ENCODE measurements around the gene AHNAK.
"Not testable (repeated sequence)": the region's sequence is repeated elsewhere in the genome, so short reads cannot be mapped to it uniquely, and the experiment has no call there.

Gene AHNAK

DNA sequence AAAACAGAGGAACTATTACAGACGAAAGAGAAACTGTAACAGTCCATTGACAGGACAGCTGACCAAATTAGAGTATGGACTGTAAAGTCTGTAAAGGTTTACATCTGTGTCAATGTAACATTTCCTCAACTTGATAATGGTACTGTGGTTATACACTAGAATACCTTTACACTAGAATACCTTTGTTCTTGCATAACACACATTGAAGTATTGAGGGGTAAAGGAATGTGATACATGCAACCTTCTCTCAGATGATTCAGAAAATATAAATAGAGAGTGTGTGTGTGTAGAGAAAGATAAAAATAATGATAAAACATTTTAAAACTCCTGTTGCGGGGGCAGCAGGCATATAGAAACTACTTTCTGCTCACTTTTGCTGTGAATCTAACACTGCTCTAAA lies 32.6 kb upstream of the AHNAK start:
- Histone ChIP-seq H3K27ac (ENCODE audit: low read length) (no peak overlapping the region), H3K36me3 (ENCODE audit: control insufficient read depth, low read depth, low read length) (peaks cover 35% of the 10 kb centered on the region), H3K27me3 (ENCODE audit: control insufficient read depth, insufficient read depth, low read length) (no peaks in the 10 kb centered on the region), H3K4me3 (ENCODE audit: low read length) (no peak overlapping the region), H3K9ac (ENCODE audit: low read length) (no peak overlapping the region), H3K4me1 (ENCODE audit: control insufficient read depth, low read depth, low read length) (peaks cover 7% of the 10 kb centered on the region), H3K9me3 (ENCODE audit: control insufficient read depth, low read depth, low read length) (no peaks in the 10 kb centered on the region)

DNA sequence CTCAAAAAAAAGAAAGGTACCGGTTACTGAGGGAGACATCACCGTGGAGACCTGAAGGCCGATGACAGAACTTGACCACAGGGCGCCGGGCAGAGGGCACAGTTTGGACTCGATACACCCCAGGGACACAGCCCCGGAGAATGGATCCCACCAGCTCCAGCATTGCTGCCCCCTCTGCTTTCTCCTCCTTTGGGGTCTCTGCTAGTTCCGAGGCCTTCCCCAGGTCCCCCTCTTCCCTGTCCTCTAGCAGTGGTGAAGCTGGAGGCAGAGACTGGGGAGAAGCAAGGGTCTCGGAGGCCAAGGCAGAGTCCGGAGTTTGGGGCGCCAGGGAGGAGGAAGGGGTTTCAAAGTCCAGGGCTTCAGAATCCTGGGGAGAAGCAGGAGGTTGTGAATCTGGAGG lies 31.9 kb upstream of the AHNAK start:
- no peaks in the 10 kb centered on the region for H3K27me3 ChIP-seq (ENCODE audit: control insufficient read depth, insufficient read depth, low read length)
- peaks cover 31% of the 10 kb centered on the region for H3K36me3 ChIP-seq (ENCODE audit: control insufficient read depth, low read depth, low read length)
- no peaks in the 10 kb centered on the region for H3K9me3 ChIP-seq (ENCODE audit: control insufficient read depth, low read depth, low read length)
- H3K9ac ChIP-seq (ENCODE audit: low read length): no peak overlapping the region
- H3K27ac ChIP-seq (ENCODE audit: low read length): no peak overlapping the region
- H3K4me3 ChIP-seq (ENCODE audit: low read length): no peak overlapping the region
- peaks cover 7% of the 10 kb centered on the region for H3K4me1 ChIP-seq (ENCODE audit: control insufficient read depth, low read depth, low read length)

DNA sequence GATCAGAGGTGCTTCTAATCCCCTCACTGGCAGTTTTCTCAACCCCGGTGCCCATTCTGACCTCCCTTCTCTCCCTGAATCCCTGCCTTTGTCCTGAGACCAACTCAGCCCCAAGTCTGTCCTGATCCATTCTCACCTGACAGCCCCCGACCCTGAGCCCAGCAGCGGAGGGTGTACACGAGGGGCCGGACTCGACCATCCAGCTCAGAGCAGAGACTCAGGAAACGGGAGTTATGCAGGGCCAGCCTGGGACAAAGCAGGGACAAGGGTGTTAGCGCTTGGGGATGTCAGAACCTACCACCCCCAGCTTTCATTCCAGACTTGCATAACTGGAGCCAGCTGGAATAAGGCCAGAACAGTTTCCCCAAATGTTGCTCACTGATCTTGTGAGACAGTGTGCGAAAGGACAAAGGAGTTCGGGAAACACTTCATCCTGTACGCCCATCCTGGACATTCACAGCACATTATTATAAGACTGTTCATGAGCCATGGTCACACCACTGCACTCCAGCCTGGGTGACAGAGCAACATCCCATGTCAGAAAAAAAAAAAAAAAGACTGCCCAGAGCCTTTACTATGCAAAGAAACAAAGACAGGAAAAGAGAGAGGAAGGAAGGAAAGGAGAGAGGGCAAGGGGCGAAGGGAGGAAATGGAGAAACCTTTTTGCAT lies 30.6 kb upstream of the AHNAK start:
- H3K4me3 ChIP-seq (ENCODE audit: low read length): no peak overlapping the region
- peaks cover 7% of the 10 kb centered on the region for H3K4me1 ChIP-seq (ENCODE audit: control insufficient read depth, low read depth, low read length)
- H3K36me3 ChIP-seq (ENCODE audit: control insufficient read depth, low read depth, low read length): peaks cover 37% of the 10 kb centered on the region
- no peak overlapping the region for H3K9ac ChIP-seq (ENCODE audit: low read length)
- H3K27me3 ChIP-seq (ENCODE audit: control insufficient read depth, insufficient read depth, low read length): no peaks in the 10 kb centered on the region
- H3K9me3 ChIP-seq (ENCODE audit: control insufficient read depth, low read depth, low read length): no peaks in the 10 kb centered on the region
- no peak overlapping the region for H3K27ac ChIP-seq (ENCODE audit: low read length)

DNA sequence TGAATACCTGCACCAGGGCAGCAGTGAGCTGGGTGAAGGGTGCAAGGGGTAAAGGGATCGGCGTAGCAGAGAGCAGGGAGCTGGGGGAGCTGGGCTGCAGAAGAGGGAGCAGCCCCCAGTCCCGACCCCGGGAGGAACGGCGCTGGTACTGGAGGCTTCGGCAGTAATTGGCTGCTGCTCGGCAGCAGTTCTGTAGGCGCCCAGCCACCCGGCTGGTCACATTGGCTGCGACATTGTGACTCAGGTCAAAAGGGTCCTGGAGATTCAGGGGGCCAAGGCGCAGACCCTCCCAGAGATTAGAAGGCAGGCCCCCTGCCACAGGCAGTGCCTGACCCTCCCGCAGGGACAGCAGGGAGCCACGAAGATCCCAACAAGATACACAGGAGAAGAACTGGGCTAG lies 29.2 kb upstream of the AHNAK start:
- peaks cover 47% of the 10 kb centered on the region for H3K36me3 ChIP-seq (ENCODE audit: control insufficient read depth, low read depth, low read length)
- H3K9ac ChIP-seq (ENCODE audit: low read length): no peak overlapping the region

DNA sequence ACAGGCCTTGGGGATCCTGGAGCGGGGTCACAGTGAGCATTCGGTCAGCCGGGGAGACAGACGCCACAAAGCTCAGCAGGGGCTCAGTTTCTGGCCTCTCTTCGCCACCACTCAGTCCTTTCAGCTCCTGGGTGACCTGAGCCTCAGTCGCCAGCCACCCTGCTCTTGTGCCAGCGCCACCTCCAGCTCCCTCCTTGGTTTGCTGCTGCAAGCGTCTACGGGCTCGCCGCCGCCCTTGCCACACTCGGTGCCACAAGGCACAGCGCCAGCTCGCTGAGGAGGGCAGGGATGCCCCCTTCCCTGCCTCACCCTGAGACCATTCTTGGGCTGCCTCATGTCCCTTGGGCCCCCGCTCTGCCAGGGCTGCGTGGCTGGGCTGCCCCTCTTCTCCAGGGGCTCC lies 28.6 kb upstream of the AHNAK start:
- Histone ChIP-seq H3K27ac (ENCODE audit: low read length) (no peak overlapping the region), H3K9ac (ENCODE audit: low read length) (peak overlapping the region; percentile 76)

More for the DNA sequence above, 29.2 kb upstream of the AHNAK start:
- H3K27ac ChIP-seq (ENCODE audit: low read length): no peak overlapping the region
- no peaks in the 10 kb centered on the region for H3K9me3 ChIP-seq (ENCODE audit: control insufficient read depth, low read depth, low read length)
- no peak overlapping the region for H3K4me3 ChIP-seq (ENCODE audit: low read length)
- peaks cover 7% of the 10 kb centered on the region for H3K4me1 ChIP-seq (ENCODE audit: control insufficient read depth, low read depth, low read length)
- no peaks in the 10 kb centered on the region for H3K27me3 ChIP-seq (ENCODE audit: control insufficient read depth, insufficient read depth, low read length)

DNA sequence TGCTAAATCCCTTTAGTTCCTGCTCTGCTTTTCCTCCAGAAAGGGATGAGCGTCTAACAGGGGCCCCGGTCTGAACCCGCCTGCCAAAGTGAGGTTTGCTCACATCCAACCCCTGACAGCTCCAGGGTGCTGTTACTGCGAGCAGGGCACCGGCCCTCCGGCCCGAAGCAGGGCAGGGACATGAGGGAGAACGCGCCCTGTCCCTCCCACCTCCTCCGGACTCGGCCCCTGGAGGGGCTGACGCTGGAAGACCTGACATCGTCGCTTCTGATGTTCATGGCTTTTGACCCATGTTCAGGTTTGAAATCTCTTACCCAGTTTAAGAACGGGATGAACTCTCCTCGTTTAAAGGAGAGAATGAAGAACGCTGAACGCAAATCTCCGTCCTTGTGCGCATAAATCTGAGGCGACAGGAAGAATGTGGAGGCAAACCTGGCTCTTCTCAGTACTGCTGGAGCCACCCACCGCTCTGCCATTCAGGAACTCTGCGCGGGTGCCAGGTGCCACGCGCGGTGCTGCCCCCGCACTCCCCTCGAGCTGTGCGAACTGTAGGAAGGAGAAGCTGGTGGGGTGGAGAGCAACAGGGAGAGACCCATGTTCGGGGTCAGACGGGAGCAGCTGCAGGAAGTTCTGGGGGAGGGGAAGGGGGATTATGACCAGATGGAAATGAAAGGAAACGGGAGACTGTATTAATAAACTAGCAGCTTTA lies 27.9 kb upstream of the AHNAK start:
- no peaks in the 10 kb centered on the region for H3K9me3 ChIP-seq (ENCODE audit: control insufficient read depth, low read depth, low read length)
- H3K9ac ChIP-seq (ENCODE audit: low read length): peak overlapping the region; percentile 76
- peak overlapping the region; percentile 44 for H3K27ac ChIP-seq (ENCODE audit: low read length)
- H3K36me3 ChIP-seq (ENCODE audit: control insufficient read depth, low read depth, low read length): peaks cover 59% of the 10 kb centered on the region
- peak overlapping the region; percentile 93 for H3K4me3 ChIP-seq (ENCODE audit: low read length)
- H3K27me3 ChIP-seq (ENCODE audit: control insufficient read depth, insufficient read depth, low read length): no peaks in the 10 kb centered on the region
- H3K4me1 ChIP-seq (ENCODE audit: control insufficient read depth, low read depth, low read length): peaks cover 7% of the 10 kb centered on the region

More for the DNA sequence above, 28.6 kb upstream of the AHNAK start:
- Histone ChIP-seq H3K36me3 (ENCODE audit: control insufficient read depth, low read depth, low read length) (peaks cover 53% of the 10 kb centered on the region), H3K4me3 (ENCODE audit: low read length) (peak overlapping the region; percentile 93), H3K4me1 (ENCODE audit: control insufficient read depth, low read depth, low read length) (peaks cover 7% of the 10 kb centered on the region), H3K27me3 (ENCODE audit: control insufficient read depth, insufficient read depth, low read length) (no peaks in the 10 kb centered on the region), H3K9me3 (ENCODE audit: control insufficient read depth, low read depth, low read length) (no peaks in the 10 kb centered on the region)

DNA sequence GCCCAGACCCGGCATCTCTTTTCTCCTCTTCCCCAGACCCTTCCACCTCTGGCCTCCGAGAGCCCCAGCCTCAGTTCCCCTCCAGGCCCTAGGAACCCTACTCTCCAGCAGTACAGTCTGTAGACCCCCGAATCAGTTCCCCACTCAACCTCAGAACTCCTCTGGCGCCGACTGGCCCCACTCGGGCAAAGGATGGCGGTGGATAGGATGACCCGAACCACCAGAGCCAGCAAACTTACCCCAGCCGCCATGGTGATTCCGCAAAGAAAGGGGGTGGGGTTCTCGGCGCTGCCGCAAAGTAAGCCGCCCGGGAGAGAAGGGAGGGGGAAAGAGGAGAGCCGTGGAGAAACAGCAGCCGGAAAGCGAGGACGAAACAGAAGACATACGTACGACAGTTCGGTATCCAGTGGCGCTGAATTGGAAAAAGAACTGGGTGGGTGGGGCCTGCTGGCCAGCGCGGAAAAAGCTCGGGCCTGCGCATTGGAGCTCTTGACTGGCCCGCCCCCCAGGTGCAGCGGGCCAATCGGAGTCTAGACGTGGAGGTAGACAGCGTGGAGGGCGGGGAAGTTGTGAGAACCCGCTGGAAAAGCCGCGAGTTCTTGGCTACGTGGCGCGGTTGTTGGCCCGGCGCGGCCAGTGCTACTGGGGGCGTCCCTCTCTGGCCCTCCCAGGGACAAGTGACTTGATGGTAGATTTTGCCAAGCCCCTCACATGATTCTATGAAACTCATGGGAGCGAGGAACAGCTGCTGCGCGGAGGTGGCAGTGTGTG lies 27.2 kb upstream of the AHNAK start, which contains the start of gene EEF1G:
TSS of gene EEF1G (minus strand) at position 300 of the 771 bp plus-strand sequence. CDS start at position 251, 49 bp downstream.
- H3K9me3 ChIP-seq (ENCODE audit: control insufficient read depth, low read depth, low read length): no peaks in the 10 kb centered on the region
- H3K27me3 ChIP-seq (ENCODE audit: control insufficient read depth, insufficient read depth, low read length): no peaks in the 10 kb centered on the region
- peak within 1 kb of the TSS; percentile 79 for H3K27ac ChIP-seq (ENCODE audit: low read length)
- peak within 1 kb of the TSS; percentile 93 for H3K4me3 ChIP-seq (ENCODE audit: low read length)
- peaks cover 60% of the 10 kb centered on the region for H3K36me3 ChIP-seq (ENCODE audit: control insufficient read depth, low read depth, low read length)
- H3K9ac ChIP-seq (ENCODE audit: low read length): peak within 1 kb of the TSS; percentile 91
- H3K4me1 ChIP-seq (ENCODE audit: control insufficient read depth, low read depth, low read length): peaks cover 7% of the 10 kb centered on the region

DNA sequence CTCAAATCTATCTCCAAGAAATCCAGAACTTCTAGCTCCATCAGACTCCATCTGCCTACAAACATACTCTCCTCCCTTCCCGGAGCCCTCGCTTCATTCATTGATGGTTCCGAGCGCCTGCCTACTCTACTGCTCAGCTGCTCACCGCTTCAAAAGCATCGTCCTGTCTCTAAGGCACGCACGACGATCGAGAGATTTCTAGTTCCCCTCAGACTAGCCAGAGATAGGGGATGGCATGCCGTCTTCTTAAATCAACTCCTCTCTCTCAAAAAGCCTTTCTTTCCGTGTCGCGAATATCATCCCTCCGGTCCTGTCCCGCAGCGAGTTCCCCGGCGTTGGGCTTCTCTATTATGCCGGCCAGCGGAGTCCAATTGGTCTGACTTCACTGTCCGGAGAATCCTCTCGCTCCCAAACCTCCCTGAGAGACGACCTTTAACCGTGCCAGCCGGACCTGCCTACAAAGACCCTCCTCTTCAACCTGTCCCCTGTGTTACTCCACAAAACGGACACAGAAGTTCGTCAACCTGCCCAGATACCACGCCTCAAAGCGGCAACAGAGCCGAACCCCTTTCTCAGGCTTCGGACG lies 26.5 kb upstream of the AHNAK start:
- no peaks in the 10 kb centered on the region for H3K9me3 ChIP-seq (ENCODE audit: control insufficient read depth, low read depth, low read length)
- H3K27ac ChIP-seq (ENCODE audit: low read length): peak overlapping the region; percentile 79
- H3K9ac ChIP-seq (ENCODE audit: low read length): peak overlapping the region; percentile 91
- H3K4me1 ChIP-seq (ENCODE audit: control insufficient read depth, low read depth, low read length): peaks cover 7% of the 10 kb centered on the region
- H3K27me3 ChIP-seq (ENCODE audit: control insufficient read depth, insufficient read depth, low read length): no peaks in the 10 kb centered on the region
- H3K36me3 ChIP-seq (ENCODE audit: control insufficient read depth, low read depth, low read length): peaks cover 59% of the 10 kb centered on the region
- peak overlapping the region; percentile 93 for H3K4me3 ChIP-seq (ENCODE audit: low read length)

DNA sequence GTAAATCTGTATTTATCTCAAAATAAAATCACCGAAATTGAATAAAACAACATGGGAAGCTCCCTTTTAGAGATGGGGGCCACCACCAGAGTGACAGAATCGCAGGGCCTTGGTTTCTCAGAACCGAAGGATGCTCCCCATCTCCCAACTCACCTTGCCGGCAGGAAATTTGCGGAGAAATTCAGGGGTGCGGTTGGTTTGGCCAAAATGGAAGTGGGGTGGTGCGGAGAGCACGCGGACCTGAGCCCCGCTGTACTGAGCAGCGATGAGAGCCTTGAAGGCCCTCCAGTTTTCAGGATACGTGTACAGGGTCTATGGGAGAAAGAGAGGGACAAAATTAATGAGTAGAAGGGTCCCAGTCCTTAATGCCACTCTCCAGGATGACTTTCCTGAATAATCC lies 25.8 kb upstream of the AHNAK start:
- H3K27ac ChIP-seq (ENCODE audit: low read length): no peak overlapping the region
- no peaks in the 10 kb centered on the region for H3K27me3 ChIP-seq (ENCODE audit: control insufficient read depth, insufficient read depth, low read length)
- H3K4me3 ChIP-seq (ENCODE audit: low read length): peak overlapping the region; percentile 93
- peak overlapping the region; percentile 91 for H3K9ac ChIP-seq (ENCODE audit: low read length)
- peaks cover 61% of the 10 kb centered on the region for H3K36me3 ChIP-seq (ENCODE audit: control insufficient read depth, low read depth, low read length)
- H3K4me1 ChIP-seq (ENCODE audit: control insufficient read depth, low read depth, low read length): peaks cover 7% of the 10 kb centered on the region
- H3K9me3 ChIP-seq (ENCODE audit: control insufficient read depth, low read depth, low read length): no peaks in the 10 kb centered on the region

DNA sequence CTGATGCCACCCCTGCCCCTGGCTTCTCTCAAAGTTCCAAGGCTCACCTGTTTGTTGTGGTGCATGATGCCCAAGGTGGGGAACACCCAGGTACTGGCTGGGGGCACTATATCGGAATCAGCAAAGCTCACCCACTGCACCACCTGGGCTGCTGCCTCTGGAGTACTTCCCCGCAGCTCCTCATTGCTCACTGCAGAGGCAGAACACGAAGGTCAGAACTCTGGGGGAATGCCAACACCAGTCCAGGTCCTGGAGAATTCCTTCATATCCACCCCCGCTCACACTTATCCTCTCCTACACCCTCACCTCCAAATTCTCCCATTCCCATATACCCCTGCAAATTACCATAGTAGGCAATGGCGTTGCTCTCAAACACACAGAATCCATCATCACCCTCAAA lies 24.9 kb upstream of the AHNAK start:
- not testable (repeated sequence) for H3K4me3 ChIP-seq (ENCODE audit: low read length); H3K27me3 ChIP-seq (ENCODE audit: control insufficient read depth, insufficient read depth, low read length); H3K4me1 ChIP-seq (ENCODE audit: control insufficient read depth, low read depth, low read length); H3K9ac ChIP-seq (ENCODE audit: low read length); H3K9me3 ChIP-seq (ENCODE audit: control insufficient read depth, low read depth, low read length); H3K27ac ChIP-seq (ENCODE audit: low read length)
- H3K36me3 ChIP-seq (ENCODE audit: control insufficient read depth, low read depth, low read length): peaks cover 61% of the 10 kb centered on the region

DNA sequence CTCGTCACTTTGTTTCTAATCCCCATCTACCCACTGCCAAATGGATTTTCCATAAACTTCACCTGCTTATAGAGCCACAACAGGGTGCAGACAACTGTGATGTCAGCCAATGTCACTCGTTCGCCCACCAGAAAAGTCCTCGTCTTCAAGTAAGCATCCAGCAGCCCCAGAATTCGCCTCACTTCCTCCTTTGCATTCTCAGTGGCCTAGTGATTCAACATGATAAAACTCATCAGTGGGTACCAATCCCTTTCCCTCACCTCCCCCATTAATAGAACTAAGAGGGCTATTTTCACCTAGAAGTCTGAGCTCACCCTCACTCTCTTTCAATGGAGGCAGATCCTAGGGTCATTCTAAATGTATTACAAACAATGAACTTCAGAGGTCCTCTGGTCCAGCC lies 24.3 kb upstream of the AHNAK start:
- H3K4me3 ChIP-seq (ENCODE audit: low read length); H3K27ac ChIP-seq (ENCODE audit: low read length); H3K27me3 ChIP-seq (ENCODE audit: control insufficient read depth, insufficient read depth, low read length); H3K9me3 ChIP-seq (ENCODE audit: control insufficient read depth, low read depth, low read length); H3K4me1 ChIP-seq (ENCODE audit: control insufficient read depth, low read depth, low read length); H3K9ac ChIP-seq (ENCODE audit: low read length): not testable (repeated sequence)
- H3K36me3 ChIP-seq (ENCODE audit: control insufficient read depth, low read depth, low read length): peaks cover 64% of the 10 kb centered on the region

All from iPS-18a (cell line).